Measurements from ENCODE around the gene ZNF12.
A peak's percentile ranks its signal among the peaks of the same experiment; 100 is the strongest.

Gene ZNF12

DNA sequence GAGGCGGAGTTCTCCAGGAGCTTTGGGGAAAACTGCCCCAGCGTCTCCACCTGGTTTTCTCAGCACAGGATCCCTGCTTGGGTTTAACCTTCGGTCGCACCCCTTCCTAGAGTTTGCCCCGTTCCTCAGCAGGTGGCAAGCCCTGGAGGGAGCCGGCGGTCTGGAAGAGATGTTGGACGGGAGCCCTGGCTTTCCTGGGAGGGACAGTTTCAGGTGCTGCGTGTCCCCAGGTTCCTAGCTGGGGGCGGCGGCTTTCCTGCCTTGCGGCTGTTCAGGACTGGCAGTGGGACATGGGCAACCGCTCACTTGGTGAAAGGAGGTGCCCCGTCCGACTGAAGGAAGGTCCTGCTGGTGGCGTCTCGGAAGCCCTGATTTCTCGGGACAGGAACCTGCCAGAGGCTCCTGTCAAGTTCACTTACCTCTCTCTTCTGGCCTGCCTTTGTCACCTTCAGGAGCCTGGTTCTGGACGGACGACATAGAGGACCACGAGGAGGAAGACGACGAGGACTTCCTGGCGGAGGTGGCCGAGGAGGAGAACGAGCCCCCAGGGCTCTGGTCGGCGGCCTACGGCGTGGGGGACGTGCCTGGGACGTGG is 54.8 kb downstream of the ZNF12 start:
- TF ChIP-seq, protein P1, sequence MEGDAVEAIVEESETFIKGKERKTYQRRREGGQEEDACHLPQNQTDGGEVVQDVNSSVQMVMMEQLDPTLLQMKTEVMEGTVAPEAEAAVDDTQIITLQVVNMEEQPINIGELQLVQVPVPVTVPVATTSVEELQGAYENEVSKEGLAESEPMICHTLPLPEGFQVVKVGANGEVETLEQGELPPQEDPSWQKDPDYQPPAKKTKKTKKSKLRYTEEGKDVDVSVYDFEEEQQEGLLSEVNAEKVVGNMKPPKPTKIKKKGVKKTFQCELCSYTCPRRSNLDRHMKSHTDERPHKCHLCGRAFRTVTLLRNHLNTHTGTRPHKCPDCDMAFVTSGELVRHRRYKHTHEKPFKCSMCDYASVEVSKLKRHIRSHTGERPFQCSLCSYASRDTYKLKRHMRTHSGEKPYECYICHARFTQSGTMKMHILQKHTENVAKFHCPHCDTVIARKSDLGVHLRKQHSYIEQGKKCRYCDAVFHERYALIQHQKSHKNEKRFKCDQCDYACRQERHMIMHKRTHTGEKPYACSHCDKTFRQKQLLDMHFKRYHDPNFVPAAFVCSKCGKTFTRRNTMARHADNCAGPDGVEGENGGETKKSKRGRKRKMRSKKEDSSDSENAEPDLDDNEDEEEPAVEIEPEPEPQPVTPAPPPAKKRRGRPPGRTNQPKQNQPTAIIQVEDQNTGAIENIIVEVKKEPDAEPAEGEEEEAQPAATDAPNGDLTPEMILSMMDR (IDR thresholded peaks at IDR 0.05; ENCODE audit: low read depth, low read length), result no peak
- DNase-seq, result peak; percentile 4
- Histone ChIP-seq H3K36me3 (peaks cover 72% of the 10 kb centered on the region), H3K27ac (no peak overlapping the region), H3K4me3 (ENCODE audit: low read depth, low read length) (no peak overlapping the region), H3K9me3 (ENCODE audit: severe bottlenecking) (peaks cover 10% of the 10 kb centered on the region), H3K27me3 (ENCODE audit: insufficient read depth, low read depth, severe bottlenecking) (no peaks in the 10 kb centered on the region)

DNA sequence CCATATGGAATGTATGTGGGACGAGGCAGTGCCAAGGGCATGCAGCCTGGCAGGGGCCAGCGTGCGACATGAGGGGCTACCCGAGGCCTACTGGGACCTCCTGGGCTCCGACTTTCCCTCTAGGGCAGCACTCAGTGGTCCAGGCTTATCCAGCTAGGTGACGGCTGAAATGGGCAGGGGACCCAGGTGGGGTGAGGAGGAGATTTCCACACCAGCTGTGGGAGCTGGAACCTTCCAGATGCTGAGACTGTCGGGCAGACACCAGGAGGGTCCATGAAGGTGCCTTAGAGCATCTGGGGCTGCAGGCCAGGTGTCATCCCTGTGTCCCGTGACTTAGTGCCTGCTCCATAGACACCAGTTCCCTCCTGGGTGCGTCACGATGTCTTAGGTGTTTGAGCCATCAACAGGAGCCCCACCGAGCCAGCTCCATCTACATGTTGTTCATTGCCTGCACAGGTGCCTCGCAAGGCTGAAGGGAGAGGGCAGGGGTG is 56.2 kb downstream of the ZNF12 start:
- no peak overlapping the region for H3K4me3 ChIP-seq (ENCODE audit: low read depth, low read length)
- TF ChIP-seq, protein P1 (IDR thresholded peaks at IDR 0.05; ENCODE audit: low read depth, low read length), result no peak
- H3K36me3 ChIP-seq, result peaks cover 82% of the 10 kb centered on the region
- no peaks in the 10 kb centered on the region for H3K27me3 ChIP-seq (ENCODE audit: insufficient read depth, low read depth, severe bottlenecking)
- DNase-seq, result peak; percentile 2
- H3K27ac ChIP-seq, result no peak overlapping the region
- peaks cover 10% of the 10 kb centered on the region for H3K9me3 ChIP-seq (ENCODE audit: severe bottlenecking)

DNA sequence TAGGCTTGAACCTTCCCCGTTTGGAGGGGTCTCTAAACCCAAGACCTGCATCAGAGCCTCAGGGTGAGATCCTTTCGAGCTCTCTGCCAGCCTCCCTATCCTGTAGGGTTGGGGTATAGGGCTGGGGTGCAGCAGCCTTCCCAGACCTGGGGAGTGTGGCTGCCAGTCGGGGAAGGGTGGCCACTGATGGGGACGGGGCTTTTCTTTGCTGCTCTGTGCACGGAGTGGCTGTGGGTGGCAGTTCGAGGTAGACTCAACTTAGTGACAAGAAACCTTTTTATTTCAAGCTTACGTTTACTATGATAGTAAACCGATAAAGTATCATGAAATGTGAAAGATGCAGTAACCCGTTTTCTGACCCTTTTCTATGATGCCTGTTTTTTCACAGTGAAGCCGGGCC is 56.7 kb downstream of the ZNF12 start:
- H3K9me3 ChIP-seq (ENCODE audit: severe bottlenecking), result peaks cover 10% of the 10 kb centered on the region
- H3K27ac ChIP-seq, result no peak overlapping the region
- no peaks in the 10 kb centered on the region for H3K27me3 ChIP-seq (ENCODE audit: insufficient read depth, low read depth, severe bottlenecking)
- TF ChIP-seq, protein P1 (IDR thresholded peaks at IDR 0.05; ENCODE audit: low read depth, low read length), result no peak
- H3K36me3 ChIP-seq, result peaks cover 82% of the 10 kb centered on the region
- DNase-seq, result no peak
- H3K4me3 ChIP-seq (ENCODE audit: low read depth, low read length), result no peak overlapping the region

DNA sequence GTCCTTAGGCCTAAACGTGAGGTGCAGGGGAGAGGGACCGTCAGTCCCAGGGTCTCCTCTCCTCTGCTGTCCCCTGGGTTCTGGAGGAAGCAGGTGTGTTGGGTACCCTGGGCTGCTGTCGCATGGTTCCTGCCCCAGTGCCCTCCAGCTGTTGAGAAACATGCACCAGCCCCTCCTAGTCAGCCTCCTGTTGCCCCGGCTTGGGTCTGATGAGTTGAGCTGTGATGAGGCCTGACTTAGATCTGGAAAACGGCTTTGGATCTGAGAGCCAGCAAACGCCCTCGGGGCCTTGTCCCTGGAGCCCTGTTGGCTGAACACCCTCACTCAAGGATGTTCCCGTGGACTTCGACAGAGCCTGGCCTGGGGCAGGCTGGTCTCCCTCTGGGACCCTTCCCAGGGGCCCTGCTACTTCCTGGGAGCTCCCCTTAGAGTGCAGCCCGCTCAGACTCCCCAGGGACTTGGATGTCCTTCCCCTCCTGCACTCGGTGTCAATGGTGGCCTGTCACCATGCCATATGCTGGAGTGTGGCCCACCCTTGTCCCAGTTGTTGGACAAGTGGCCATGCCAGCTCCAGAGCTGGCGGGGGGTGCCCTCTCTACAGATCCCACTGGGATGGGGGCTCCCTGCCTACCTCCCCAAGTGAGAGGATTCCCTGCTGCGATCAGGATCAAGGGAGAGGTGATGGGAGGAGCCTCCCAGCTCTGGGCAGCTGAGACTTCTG is 57.3 kb downstream of the ZNF12 start:
- Histone ChIP-seq H3K27me3 (ENCODE audit: insufficient read depth, low read depth, severe bottlenecking) (no peaks in the 10 kb centered on the region), H3K36me3 (peaks cover 82% of the 10 kb centered on the region), H3K9me3 (ENCODE audit: severe bottlenecking) (peaks cover 10% of the 10 kb centered on the region), H3K4me3 (ENCODE audit: low read depth, low read length) (no peak overlapping the region), H3K27ac (no peak overlapping the region)
- no peak for DNase-seq
- TF ChIP-seq, protein P1 (IDR thresholded peaks at IDR 0.05; ENCODE audit: low read depth, low read length), result no peak

DNA sequence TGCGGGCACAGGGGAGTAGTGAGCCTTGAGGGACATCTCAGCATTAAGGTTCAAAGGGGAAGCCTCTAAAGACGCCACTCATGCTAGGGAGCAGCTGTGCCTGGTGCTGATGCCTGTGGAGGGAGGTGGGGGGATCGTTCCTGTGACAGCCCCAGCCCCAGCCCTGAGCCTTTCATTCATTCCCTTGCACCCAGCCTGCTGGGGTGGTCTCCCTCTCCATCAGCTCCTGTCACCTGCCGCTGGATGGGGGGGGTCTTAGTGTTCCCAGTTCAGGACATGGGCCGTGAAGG is 58.0 kb downstream of the ZNF12 start:
- TF ChIP-seq, protein P1 (IDR thresholded peaks at IDR 0.05; ENCODE audit: low read depth, low read length), result no peak
- DNase-seq, result no peak
- Histone ChIP-seq H3K9me3 (ENCODE audit: severe bottlenecking) (peaks cover 10% of the 10 kb centered on the region), H3K27me3 (ENCODE audit: insufficient read depth, low read depth, severe bottlenecking) (no peaks in the 10 kb centered on the region), H3K4me3 (ENCODE audit: low read depth, low read length) (no peak overlapping the region), H3K36me3 (peaks cover 85% of the 10 kb centered on the region), H3K27ac (no peak overlapping the region)

All from WERI-Rb-1 (cell line).